NCI-H446 treated with DMSO at 0.1 percent for 48 hours (cell line): ENCODE results near the gene IMMP1L.

ENCODE experiments used
- DNase-seq: peaks from one replicate; lab custom pipeline; 2025; lab: John Stamatoyannopoulos, UW

Gene IMMP1L

DNA sequence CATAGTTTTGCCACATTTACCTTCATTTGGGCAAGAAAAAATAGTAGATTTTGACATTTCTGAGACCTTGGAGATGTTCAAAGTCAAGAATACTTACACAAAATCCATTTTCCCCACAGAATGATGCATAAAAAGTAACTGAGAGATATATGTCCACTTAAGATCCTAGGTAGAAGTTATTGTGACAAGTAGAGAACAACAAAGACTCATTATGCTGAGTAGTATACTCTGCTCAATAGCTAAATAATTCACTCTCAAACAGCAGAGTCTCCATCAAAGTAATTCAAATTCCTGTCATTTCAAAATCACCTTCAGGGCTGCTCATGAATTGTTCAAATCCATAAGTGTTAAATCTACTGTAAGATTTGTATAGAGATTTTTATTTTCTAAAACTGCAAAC, 35.3 kb downstream of the IMMP1L start:
- no peak for DNase-seq

DNA sequence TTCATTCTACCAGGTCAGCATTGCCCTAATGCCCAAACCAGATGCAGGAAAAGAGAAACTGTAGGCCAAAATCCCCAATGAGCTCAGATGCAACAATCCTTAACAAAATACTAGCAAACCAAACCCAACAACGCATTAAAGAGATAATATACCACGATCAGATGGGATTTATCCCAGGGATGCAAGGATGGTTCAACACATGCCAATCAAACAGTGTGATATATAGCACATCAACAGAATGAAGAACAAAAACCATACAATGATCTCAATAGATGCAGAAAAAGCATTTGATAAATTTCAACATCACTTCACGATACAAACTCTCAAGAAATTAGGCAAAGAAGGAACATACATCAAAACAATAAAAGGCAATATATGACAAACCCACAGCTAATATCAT, 45.0 kb downstream of the IMMP1L start:
- DNase-seq = no peak

DNA sequence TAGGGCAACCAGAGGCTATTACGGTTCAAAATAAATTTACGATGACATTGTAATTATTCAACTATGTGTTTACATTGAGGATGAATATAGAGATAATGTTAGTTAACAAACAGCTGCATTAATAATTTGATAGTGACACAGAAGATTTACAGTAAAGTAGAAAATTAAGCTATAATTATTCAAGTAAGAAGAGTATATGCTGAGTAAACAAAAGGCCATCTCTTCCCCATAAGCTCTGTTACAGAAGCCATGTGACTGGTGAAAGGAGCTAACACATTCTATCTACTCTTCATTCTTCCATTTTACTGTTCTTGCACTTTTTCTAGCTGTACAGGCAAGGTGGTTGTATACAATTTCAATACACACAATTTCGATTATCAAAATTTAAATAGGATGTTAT, 54.2 kb downstream of the IMMP1L start:
- no peak for DNase-seq

DNA sequence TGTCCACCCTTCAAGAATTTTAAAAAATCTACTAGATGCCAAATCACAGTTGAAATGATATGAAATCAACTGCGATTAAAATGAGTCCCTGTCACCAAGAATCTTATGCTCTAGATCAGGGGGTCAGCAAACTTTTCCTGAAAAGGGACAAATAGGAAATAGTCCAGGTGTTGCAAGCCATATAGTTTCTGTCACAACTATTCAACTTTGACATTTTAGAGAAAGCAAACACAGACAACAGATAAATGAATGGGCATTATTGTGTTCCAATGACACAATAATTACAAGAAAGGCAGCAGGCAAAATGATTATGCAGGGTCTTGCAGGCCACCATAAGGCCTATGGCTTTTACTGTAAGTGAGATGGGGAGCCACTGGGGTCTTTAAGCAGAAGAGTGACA, 58.6 kb downstream of the IMMP1L start:
- DNase-seq = no peak

DNA sequence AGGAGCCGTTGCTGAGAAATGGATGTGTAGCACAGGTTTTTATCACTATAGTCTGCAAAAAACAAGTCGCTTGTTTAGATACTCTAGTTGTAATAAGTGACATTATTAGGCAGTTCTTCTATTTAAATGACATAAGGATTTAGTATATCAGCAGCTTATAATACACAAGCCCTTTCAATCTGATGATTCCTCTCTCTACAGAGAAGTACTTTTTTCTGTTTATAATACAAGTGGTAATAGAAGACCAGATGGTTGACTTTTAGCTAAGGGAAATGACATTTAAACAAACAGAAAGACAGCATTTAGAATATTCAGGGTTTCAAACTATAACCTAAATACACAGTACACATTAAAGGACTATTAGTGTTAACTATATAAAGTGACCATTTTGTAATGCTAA, 60.4 kb downstream of the IMMP1L start:
- no peak for DNase-seq

DNA sequence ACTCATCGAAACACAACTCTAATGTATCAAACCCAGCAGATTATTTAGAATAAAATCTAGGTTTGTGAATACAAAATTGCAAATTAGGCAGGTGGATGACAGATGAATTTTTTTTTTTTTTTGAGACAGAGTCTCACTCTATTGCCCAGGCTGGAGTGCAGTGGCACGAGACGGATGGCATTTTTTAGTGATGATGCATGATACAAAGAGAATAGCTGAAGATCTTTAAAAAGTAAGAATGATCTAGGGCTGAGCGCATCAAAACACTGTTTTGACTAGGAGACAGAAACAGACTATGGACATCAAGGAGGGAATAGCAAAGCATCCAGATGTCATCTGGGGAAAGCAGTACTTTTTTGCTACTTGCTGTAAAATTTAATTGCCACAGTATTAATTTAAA, 63.8 kb downstream of the IMMP1L start:
- no peak for DNase-seq

DNA sequence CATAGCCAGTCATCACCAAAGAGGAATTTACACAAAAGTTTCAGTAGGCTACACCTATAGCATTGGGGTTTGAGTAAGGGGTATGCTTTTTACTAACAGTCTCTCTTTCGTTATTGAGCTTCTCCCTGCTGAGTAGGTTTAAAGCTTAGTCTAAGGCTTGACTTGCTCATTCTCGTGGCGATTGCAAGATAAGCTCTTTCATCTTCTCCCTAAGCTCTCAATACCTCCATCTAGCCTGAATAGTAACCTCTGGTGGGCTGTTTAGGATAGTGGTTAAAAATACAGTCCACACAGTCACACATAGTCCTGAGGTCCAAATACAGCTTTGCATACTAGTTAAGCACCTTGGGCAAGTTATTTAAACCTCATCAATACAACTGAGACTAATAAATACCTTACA, 65.6 kb downstream of the IMMP1L start:
- DNase-seq = no peak

DNA sequence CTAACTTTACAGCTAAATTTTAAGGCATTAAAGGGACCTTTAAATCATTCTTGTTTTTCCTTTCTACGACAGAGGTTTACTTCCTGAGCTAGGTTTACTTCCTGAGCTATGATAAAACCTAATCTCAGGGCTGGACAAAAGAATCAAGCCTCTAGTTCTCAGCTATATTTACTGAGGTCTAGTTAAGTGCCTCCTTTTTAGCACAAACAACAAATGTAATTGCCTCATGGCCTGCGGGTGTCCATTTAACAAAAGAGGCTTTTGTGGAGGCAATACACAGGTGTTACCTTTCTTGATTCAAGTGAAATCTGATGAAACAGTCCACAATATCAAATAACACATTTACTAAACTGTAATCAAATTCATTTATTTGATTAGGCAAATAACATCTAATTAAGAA, 67.3 kb downstream of the IMMP1L start:
- DNase-seq = no peak

DNA sequence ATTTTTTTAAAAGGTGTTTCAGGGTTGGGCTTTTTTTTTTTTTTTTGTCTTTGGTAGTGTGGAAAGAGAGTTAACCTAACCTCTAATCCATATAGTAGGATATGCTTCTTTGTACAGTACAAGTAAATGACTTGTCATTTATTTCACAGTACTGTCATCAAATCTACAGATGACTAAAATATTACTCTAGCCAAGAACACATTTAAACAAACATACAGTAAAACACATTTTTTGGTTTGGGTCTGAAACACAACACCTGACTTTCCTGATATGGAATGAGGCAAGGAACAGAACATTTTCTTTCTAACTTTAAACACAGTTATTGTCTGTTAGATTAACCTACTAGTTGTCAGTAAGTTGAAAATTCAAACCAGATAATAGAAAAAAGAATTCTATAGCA, 68.1 kb downstream of the IMMP1L start:
- DNase-seq = no peak

DNA sequence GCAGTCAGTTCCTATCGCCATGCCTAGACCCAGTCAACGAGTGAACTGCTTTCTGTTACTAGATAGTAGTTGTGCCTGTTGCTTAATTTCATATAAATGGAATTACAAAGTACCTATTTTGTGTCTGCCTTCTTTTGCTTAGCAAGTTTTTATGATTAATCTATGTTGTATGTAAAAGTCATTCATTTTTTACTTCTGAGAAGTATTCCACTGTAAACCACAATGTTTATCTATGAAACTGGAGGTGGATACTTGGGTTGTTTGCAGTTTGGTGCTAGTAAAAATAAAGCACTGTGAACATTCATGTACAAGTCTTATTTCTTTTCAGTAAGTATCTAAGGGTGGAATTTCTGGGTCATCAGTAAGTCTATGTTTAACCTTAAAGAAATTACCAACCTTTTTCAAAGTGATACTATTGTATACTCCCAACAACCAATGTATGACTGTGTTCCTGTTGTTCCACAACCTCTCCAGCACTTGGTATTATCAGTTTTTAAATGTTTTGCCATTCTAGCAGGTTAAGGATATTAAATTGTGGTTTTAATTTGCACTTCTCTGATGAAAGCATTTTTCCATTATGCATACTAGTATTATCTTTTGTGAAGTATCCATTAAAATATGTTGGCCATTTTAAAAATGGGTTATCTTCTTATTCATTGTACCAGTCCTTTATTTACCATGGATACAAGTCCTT, 71.5 kb downstream of the IMMP1L start:
- DNase-seq = no peak

DNA sequence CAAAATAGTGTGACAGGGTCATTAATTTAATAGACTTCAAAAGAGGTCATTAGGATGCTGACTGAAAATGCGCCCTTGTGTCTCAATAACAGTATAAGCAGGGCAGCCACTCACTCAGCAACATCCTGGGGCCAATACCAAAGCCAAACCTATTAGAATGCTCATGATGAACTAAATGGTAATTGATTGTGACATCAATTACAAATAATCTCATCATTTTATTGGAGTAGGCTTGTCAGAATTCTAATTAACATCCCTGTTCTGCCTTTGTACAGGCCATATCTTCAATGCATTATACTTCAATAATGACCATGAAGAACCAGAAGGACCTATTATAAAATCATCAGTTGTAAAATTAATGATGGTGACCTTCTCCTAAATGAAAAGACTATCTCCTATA, 75.6 kb downstream of the IMMP1L start:
- no peak for DNase-seq

DNA sequence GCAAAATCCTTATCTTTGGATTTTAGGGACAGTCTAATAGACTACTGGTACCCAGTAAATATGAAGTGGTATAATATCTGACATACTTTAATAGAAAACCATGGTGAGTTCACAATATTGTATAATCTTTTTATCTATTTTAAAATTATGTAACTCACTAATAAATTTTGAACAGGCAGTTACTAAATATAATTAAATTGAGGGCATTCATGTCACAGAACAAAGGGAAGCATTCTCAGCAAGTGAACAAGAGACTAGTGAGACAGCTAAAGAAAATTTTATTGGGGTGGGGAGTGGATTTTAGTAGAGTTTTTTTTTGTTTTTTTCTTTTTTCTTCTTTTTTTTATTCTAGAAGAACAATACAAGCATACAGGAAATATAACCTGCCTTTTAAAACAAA, 84.8 kb downstream of the IMMP1L start:
- no peak for DNase-seq

DNA sequence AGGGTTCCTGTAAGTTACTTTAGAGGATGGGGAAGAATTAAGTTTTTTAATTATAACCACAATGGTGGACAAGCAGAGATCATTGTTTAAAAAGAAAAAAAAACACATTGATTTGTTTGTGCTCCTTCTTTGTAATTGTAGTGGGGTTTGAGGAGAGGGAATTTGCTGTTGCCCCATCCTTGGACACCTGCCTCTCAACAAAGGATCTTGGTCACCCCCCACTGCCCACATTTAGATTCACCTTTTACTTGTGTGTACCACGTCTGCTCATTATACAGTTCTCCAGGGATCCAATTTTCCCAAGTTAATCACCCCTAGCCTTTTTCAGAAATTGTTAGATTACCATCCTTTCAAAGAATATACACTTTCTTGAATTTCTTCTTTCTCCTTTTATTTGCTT, 86.7 kb downstream of the IMMP1L start:
- DNase-seq = no peak

DNA sequence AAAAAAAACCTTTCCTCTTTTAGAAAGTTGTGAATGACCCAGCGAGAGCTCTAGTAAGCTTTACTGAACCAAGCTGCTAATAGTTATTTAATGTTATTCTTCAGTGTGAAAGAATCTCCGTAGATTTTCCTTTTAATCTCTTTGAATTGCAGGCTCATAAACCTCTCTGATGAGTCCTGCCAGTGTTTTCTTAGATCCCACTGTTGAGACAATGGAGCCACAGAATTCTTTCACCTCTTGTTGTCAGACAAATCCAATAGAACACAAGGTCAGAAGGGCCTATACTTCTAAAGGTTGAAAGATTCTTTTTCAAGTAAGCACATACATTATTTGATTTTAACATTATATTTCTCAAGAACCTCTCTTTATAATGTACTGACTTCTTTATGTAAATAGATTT, 87.6 kb downstream of the IMMP1L start:
- DNase-seq = no peak

DNA sequence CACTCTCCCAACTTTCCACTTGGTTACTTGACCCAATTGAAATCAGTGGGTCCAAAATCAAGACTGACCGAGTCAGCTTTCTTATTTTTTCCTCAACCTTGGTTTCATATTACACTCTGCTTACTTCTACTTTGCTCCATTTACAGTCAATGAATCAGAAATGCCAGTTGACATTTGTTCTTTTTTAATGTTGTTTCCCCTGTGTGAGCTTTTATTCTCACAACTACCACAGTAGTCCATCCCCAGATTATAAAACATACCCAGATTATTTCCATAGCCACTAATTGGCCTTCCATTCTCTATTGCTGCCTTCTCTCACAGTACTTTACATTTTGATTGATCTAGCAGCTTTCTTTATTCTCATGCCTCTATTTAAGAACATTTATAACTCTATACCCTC, 89.8 kb downstream of the IMMP1L start:
- no peak for DNase-seq

DNA sequence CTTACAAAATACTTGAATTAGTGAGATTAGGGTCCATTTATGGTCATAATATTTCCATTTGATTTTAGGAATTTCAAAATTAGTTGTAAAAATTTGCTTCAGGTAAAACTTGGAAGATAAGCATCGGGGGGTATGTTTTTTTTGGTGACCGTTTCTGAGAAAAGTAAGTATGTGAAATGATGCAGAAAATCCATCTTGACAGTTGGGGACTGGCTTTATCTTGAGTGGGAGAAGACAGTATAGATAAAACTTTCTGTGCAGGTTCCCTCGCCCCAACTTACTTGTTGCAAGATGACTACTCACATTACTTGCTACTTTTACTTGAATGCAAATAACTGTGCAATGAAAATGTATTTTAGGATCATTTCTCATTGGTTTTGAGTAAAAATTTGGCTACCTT, 90.3 kb downstream of the IMMP1L start:
- DNase-seq = no peak

DNA sequence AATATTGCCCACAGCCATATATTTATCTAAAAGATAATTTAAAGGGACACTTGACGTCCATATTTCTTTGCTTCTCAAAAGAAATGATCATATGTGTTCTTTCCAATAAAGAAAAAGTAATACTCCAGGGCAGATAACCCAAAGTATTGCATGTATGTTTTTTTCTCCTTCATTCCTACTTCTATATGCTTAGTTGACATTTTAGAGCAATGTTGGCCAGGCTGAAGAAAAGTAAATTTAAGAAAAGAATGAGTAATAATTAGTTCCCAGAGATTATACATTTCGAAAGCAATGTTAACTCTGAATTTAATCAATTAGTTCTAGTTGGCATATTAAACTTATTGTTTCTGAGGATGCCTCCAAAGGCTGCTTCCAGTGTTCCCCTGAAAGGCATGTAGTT, 91.6 kb downstream of the IMMP1L start:
- no peak for DNase-seq

DNA sequence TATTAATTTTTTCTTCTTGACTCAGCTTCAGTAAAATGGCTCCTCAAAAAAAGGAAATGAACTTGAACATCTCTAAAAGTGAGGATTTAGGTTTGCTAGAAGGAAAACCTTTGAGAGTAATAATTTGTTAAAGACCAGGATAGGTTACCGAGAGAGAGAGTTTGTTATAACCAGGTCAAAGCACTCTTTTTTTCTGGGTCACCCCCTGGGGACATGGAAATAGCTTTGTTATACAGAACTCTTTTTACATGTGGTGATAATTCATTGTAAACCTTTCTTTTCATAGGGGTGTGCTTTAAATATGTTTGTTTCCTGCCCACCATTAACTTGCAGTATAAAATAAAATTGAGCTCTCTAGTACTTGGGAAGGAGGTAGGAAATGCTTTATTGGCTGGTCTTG, 92.1 kb downstream of the IMMP1L start:
- DNase-seq = no peak

DNA sequence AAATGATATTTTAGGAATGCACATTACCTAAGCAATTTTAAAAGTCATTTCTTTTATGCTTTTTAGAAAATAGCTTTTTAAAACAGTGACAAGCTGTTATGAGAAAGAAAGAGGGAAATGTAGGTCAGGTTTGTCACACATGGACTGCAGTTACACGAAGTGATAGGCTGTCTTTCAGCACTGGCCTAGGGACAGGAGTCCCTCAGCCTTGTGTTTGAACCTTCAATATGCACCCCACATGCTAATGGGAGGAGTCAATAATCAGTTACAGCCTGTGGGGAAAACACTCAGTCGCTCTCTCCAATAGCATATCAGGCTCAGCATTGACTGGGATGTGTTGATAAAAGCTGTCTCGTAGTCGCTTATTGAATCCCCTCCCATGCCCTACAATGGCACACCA, 94.0 kb downstream of the IMMP1L start:
- DNase-seq = no peak

DNA sequence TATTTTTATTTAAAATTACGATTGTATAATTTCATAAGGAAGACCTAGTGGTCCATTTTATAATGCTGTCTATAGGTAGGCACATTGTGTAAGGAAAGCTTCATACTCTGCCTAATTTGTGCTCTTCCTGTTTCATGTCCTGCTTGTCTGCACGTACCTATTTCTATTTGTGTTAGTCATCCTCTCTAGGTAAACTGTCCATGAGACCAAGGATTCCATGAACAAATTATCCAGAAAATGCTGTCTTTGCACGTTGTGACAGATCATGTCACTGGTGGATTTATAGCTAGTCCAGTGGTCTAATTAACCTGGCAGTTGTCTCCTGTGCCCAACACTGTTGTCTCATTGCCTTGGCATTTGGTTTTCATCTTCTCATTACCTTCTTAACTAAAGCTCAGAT, 95.1 kb downstream of the IMMP1L start:
- DNase-seq = no peak

DNA sequence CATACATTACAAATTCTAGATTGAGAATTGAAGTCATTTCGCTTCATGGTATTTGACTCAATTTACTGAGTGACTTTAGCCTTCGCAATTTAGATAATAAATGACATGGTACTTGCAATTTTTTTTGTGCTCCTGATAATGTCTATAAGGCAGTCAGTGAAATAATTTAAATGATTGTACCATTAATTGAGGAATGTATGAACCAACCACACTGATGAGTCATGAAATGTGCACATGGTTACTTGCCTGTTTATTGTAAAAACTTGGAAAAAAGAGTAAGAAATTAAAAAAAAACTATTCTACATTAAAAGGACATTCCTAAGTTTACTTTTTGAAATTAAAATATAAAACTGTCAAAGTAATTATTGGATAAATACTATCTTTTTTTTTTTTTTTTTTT, 96.5 kb downstream of the IMMP1L start:
- no peak for DNase-seq

DNA sequence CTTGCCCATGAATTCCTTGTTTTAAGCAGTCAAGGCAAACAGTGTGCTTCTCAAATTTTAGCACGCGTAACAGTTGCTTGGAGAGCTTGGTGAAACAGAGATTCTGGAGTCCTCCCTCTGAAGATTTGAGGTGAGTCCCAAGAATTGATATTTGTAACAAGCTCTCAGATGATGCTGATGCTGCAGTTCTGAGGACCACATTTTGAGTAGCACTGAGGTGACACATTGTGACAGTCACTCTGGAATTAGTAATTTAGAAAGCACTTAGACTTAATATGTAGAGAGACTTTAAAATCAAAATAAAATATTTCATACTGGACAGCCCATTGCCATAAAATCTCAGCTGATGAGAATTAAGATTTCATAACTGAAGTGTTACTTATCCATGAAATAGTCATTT, 101.2 kb downstream of the IMMP1L start:
- no peak for DNase-seq

DNA sequence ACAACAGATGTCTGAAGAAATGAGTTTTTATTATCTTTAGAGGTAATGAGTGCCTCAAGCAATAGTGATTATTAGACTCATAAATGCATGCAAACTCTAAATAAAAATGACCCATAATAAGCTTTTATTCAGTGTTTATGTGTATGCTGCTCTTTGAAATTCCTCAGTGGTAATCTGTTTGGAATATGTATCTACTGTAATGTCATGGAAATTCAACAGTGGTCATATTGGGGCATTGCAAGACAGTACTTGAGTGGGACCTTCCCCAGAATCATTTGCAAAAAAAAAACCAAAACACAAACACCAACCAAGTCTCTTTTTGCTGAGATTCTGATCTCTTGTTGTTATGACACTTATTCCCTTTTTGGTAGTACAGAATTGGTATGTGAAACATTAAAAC, 104.8 kb downstream of the IMMP1L start:
- DNase-seq = no peak

DNA sequence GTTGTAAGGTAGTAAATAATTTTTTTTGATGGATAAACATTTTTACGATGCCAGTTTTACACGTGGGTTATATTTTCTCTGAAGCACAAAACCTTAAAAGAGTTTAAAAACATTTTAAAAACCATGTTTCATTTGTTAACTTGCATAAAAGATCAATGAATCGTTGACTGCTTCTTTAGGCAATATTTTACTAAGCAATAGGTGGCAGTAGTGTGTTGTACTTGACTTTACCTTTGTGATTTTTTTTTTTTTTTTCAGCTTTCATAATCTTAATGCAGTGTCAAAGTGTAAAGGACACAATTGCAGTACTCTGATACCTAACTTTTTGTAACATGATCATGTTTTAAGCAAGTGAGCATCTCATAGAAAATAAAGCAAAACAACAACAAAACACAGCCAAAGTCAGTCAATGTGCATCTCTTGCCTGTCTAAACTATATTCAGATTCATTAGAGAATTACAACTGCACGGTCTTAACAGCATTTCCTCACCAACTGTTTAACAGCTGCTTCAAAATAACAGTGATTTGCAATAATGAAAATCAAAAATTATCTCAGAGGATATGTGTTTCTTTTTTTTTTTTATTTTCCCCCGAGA, 112.1 kb downstream of the IMMP1L start:
- DNase-seq = peak; percentile 46
